NCI-H526 (cell line): Measurements from ENCODE around the gene RBM48.
"Not testable (repeated sequence)": the region's sequence is repeated elsewhere in the genome, so short reads cannot be mapped to it uniquely, and the experiment has no call there.

Experiments
- DNase-seq, 2 experiments: peaks; one replicate each; lab custom pipeline; 2025; lab: John Stamatoyannopoulos, UW

The RBM48 gene

DNA sequence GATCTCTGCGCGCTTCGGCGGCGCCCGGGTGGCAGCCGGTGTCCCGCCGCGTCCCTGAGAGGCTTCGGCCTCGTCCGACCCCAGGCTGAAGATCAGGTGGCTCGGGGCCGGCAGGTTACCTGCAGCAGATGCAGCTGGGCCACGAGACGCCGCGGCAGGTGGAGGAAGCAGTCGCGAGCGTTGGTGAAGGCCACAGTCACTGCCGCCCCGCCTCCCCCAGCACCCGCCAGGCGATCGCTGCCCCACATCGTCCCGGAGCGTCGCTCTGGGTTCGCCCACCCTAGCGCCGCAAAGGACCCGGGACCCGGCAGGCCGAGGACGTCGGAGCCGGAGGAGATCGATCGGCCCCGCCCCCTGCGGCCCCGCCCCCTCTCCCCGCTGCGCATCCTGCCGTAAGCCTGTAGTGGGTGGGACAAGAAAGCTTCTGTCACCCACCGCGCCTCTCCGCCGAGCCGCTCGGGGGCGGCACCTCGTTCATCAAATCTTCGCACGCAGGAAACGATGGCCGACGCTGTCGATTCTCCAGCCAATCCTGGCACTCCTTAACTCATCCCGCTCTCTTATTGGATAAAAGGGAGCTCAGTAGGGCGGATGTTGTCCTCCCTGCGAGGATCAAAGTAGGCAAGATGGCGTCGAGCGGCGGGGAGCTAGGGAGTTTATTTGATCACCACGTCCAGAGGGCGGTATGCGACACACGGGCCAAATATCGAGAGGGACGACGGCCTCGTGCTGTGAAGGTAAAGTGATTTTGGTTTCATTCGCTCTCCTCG lies at the start of gene RBM48, which contains the start of gene PEX1:
Gene RBM48 (plus strand): TSS at position 608 of the 770 bp plus-strand sequence. CDS start 19 bp downstream, at position 627.
Gene PEX1 (minus strand): TSS at position 333 of the 770 bp plus-strand sequence. CDS start 85 bp downstream, at position 248.
- peak; percentile 99 to 100 for DNase-seq

DNA sequence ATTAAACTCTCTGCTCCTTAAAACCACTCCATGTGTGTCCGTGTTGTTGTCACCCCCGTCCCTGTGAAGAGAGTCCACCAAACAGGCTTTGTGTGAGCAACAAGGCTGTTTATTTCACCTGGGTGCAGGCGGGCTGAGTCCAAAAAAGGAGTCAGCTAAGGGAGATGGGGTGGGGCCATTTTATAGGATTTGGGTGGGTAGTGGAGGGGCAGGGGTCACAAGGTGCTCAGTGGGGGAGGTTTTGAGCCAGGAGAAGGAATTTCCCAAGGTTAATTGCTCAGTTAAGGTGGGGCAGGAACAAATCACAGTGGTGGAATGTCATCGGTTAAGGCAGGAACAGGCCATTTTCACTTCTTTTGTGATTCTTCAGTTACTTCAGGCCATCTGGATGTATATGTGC lies 49.4 kb upstream of the RBM48 start:
- not testable (repeated sequence) for DNase-seq

- DNase-seq, result not testable (repeated sequence)
These were observed 45.0 kb upstream of the RBM48 start for GRCh38 chr7:92483624-92484023.

DNA sequence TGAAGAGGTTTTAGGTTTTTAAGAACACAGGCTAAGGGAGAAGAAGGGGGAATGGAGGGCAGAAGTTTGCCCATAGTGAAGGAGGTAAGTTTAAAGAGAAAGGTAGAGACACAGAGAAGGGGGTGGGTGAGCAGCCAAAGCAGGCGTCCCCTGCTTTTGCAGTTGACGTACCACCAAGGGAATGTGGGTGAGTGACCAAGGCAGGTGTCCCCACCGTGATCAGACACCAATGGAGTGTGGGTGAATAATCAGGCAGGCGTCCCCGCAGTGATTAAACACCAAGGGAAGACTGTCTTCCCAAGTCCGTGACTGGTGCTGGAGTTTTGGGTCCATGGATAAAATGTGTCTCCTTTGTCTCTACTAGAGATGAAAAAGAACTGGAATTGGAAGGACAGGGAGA lies 44.4 kb upstream of the RBM48 start:
- DNase-seq, result not testable (repeated sequence)

GRCh38 chr7:92485267-92485892 lies 43.2 kb upstream of the RBM48 start:
- DNase-seq, result no peak

DNA sequence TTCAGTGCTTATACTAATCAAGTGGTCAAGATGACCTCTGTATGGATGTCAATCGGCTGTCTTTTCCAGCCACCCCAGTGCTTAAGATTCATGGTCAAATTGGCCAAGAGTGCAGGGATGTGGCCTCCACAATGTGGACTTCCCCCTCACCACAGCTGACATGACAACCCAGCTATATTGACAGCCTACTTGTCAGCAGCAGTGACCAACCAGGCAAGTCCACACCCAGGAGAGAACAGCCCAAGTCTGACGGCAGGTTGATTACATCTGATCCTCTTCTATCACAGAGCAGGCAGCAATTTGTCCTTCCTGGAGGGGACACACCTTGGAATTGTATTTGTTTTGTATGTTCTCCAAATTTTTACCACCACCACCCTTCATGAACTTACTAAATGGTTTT lies 42.6 kb upstream of the RBM48 start:
- no peak for DNase-seq

GRCh38 chr7:92487804-92488203 lies 40.8 kb upstream of the RBM48 start:
- DNase-seq, result no peak

DNA sequence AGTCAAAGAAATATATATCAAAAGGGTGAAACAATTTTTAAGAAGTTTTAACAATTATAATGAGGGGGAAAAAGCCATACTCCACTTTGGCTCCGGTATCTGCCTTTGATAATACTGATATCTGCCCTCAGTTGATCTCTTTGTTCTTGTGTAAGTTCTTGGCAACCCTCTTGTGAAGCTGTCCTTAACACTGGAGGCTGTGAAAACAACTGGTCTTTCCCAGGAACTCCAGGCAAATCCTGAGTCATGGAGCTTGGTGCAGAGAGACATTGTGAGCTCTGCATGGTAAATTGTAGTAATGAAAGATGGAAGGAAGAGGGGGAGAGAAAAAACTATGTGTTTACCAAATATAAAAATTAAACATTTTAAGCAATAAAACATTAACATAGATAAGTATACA lies 39.0 kb upstream of the RBM48 start:
- no peak for DNase-seq

DNA sequence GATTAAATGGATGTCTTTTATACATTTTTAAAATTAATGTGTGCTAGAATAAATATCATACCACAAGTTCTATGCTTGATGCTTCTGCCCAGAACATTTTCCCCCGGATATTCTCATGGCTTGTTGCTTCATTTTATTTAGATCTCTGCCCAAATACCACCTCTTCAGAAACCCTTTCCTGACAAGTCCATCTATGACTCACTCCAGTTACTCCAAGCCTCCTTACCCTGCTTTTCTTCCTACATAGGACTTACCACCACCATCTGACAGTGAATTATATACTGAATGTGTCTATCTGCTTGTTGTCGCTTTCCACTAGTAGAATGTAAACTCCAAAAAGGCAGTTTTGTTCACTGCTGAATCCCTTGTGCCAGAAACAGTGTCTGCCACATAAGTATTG lies 31.7 kb upstream of the RBM48 start:
- DNase-seq, result no peak

- no peak for DNase-seq
These were observed 30.0 kb upstream of the RBM48 start for GRCh38 chr7:92498557-92498956.

- no peak for DNase-seq
These were observed 24.8 kb upstream of the RBM48 start for GRCh38 chr7:92503767-92504166.

DNA sequence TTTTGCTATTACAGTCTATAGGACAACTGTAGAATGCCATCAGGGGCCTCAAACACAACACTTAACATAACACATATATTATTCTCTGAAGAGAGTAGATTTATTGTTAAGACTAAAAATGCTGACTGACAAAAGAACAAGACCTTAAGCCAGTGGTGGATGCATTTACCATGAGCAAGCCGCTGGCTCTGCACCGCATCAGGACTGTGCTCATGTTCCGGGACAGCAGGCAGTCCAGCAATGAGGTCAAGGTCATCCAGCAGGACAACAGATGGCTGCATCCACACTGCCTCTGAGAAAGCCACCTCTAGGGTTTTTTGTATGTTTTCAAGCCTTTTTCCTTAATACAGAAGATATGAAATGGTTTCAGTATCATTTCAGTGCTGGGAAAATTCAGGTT lies 24.0 kb upstream of the RBM48 start:
- no peak for DNase-seq

- no peak for DNase-seq
These were observed 22.2 kb upstream of the RBM48 start for GRCh38 chr7:92506363-92506762.

GRCh38 chr7:92508946-92509345 lies 19.6 kb upstream of the RBM48 start:
- no peak for DNase-seq

GRCh38 chr7:92513167-92513902 lies 15.3 kb upstream of the RBM48 start:
- no peak for DNase-seq

DNA sequence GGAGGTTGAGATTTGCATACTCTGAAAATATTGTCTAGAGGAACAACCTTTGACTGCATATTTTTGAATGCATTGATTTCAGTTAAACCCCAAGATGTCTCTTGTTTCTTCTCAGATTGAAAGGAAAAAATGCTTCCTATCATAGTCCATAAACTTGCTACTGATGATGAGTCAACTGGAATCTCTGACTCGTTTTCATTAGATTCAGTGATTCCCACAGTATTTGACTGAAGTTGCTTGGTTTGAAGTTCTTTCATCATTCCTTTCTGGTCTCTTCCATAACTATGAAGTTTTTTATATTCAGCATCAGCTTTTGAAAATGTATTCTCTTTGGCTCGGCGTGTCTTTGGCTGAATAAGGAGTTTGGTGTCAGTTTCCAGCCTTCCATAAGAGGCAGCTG lies 11.0 kb upstream of the RBM48 start:
- DNase-seq, result no peak

DNA sequence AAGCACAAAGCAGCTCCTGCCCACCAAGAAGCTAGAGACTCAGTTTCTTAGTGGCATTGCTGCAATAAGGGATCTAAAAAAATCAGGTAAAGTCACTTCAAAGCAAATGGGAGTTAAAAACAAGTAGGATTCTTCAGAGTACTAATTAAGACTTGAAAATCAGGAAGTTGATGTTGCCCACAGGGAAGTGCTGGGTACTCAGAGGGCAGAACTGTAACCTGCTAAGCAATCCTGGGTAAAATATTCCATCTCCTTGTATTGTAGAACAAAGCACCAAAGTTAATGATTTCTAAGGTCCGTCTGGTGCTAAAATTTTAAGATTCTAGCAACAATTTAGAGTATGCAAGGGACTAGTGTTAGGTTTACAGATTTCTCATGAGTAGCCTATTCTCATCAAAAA lies 8.6 kb upstream of the RBM48 start:
- no peak for DNase-seq

DNA sequence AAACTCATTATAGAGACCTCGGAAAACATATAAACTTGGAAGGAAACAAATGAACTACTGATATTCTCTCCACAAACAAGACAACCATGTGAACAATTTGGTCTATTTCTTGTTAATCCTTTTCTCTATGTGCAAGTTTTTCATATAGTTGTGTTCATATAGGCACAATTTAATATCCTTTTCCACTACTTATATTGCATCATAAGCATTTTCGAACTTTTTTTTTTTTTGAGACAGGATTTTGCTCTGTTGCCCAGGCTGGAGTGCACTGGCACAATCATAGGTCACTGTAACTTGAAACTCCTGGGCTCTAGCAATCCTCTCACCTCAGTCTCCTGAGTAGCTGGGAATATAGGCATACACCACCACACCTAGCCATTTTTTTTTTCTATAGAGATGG lies 5.5 kb upstream of the RBM48 start:
- DNase-seq, result no peak

- DNase-seq, result peak; percentile 73 to 91
These were observed 1.1 kb upstream of the RBM48 start for GRCh38 chr7:92527300-92528187.

- DNase-seq, result no peak
These were observed 316 bp downstream of the RBM48 start for GRCh38 chr7:92528958-92529264.

GRCh38 chr7:92534572-92534971 lies 6.0 kb downstream of the RBM48 start:
- DNase-seq, result no peak

DNA sequence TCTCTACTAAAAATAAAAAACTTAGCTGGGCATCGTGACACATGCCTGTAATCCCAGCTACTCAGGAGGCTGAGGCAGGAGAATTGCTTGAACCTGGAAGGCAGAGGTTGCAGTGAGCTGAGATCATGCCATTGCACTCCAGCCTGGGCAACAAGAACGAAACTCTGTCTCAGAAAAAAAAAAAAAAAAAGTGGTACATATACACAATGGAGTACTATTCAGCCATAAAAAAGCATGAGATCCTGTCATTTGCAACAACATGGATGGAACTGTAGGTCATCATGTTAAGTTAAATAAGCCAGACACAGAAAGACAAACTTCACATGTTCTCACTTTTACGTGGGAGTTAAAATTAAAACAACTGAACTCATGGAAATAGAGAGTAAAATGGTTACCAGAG lies 14.9 kb downstream of the RBM48 start:
- DNase-seq, result not testable (repeated sequence)
